ENCODE measurements around the gene SPTBN1.

The SPTBN1 gene

DNA sequence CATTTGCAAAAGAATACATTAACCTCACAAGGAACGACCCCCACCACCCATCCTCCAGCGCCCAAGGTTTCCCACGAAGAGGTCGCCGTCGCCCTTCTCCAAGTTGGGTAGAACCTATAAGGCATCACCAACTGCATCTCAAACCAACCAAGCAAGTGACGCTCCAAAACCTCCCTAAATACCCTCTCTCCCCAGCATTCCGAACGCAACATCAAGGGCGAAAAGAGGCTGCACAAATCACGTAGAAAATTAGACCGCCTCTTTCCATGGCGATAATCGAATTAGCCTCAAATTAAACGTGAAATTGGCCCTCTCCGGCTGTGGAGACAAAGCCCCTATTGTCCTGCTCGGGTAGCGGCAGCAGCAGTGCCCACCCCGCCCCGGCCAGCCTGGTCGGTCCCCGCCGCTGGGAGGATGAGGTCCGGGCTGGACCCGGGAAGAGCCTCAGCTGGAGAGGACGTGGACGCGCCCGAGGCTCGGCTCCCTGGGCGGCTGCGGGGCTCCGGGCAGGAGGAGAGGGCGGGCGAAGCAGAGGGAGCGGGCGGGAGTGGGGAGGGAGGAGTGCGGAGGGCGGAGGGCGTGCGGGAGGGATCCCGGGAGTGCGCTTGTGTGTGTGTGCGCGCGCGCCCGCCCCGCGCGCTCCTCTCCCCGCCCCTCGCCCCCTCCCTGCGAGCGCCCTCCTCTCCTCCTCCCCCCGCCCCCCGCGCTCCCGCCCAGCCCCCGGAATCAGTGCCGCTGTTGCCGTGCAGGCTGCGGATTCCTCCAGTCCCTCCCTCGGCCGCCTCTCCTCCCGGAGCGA, at the start of gene SPTBN1:
Gene SPTBN1 (plus strand): TSS at position 765 of the 799 bp plus-strand sequence. CDS start 70,092 bp downstream, outside the sequence.
- DNase-seq: peak; percentile 63

DNA sequence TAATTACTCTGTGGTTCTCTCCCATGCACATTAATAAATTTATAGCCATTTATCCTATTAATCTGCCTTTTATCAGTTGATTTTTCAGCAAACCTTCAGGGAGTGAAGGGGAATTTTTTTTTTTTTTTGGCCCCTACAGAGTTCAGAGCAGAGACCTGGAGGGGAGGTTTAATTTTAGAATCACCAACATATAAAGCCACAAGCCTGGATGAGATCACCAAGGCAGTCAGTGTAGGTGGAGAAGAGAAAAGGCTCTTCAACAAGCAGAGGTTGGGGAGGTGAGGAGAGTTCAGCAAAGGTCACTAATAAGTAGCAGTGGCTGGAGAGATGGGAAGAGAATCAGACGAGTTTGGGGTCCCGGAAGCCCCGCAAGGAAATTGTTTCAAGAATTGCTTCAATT, 48.4 kb upstream of the SPTBN1 start:
- no peak for DNase-seq

GRCh38 chr2:54408288-54408687, 47.8 kb upstream of the SPTBN1 start:
- no peak for DNase-seq

GRCh38 chr2:54409752-54410151, 46.4 kb upstream of the SPTBN1 start:
- DNase-seq: no peak

DNA sequence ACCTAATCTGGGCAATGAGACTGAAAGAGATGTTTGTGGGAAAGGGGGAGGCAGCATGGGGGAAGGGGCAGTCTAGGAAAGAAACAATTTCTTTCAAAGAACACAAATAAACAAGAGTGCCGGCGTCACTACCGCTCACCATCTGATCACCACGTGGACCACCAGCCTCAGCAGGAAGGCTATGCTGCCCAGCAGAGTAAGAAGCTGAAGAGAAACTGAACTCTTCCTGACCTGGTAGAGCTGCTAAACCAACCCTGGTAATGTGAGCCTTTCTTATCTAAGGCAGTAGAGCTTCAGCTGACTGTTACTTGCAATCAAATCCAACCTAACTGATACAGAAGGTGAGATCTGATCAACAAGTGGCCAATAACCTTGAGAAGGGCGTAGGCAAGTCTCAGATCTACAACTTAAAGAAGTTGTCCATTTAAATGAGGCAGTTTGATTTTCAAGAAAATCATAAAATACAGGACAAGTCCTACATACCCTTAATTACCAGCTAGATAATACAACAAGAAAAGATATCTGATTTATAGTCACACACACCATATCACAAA, 44.2 kb upstream of the SPTBN1 start:
- DNase-seq: no peak

DNA sequence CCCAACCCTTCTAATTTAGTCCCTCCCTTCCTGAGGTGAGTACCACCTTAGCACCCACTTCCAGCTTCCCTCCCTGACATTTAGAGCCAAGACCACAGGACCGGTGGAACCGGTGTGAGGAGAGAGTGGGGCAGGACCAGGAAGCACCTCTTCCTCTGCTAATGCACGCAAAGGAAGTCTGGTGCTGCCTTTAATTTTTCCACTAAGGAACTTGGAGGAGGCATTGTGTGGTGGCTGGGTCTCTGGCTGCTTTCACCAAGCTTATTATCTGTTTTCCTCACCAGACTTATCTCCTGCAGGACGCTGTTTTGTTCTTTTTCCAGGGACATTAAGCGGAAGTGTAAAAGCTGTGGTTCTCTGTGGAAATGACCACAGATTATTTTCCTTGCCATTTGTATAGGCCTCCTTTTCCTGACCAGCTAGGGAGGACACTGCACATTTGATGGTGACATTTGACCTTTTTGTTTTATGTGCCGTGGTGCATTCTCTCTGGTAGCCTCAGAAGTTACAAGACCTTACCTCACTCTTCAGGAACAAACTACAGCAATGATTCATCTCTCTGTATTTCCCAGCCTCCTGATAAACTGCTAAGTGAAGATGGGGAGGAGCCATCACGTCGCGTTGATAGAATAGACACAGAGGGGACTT, 39.8 kb upstream of the SPTBN1 start:
- no peak for DNase-seq

GRCh38 chr2:54416938-54417337, 39.2 kb upstream of the SPTBN1 start:
- DNase-seq: no peak

DNA sequence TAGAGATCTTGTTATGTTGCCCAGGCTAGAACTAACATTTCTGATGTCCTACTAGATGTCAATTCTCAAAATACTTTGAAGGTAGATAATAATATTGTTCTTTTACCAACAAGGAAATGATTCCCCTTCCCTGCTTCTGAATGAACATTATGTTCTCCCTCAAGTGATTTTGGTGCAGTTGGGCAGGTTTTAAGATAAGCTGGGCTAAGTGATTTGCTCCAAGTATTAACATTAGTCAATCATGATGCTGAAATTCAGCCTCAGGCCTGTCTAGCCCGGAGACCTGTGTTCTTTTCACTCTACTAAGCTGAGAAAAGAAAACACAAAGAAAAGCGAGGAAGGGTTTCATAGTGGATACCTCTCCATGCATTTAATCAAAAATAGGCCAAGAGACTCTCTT, 38.5 kb upstream of the SPTBN1 start:
- no peak for DNase-seq

GRCh38 chr2:54419388-54419787, 36.7 kb upstream of the SPTBN1 start:
- DNase-seq: no peak

DNA sequence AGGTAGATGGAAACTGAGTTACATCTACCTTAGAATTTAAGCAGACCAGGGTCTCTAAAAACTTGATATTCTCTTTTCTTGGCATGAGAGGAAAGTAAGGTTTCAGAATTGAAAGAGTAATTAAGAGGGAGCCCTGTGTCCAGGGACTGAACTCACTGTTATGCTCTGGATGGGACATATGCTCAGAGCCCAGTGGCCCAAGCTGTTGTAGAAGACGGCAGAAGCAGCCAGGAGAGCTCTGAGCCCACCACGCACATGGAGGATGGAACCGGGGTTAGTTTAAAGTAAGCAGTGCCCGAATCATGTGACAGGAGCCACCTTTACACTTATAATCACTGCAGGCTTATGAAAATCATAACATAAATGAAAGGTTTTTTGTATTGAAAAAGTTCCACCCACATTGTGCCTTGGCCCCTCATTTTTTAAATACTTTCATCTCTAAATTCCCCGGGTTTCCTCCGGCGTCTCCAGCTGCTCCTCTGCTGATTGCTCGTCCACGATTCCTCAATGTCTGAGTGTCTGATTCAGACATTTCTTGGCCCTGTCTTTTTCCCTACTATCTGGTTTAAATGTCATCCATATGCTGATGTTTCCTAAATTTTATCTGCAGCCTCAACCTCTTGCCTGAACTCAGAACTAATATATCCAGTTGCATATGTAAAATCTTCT, 36.1 kb upstream of the SPTBN1 start:
- no peak for DNase-seq

GRCh38 chr2:54420524-54421172, 35.5 kb upstream of the SPTBN1 start:
- no peak for DNase-seq

DNA sequence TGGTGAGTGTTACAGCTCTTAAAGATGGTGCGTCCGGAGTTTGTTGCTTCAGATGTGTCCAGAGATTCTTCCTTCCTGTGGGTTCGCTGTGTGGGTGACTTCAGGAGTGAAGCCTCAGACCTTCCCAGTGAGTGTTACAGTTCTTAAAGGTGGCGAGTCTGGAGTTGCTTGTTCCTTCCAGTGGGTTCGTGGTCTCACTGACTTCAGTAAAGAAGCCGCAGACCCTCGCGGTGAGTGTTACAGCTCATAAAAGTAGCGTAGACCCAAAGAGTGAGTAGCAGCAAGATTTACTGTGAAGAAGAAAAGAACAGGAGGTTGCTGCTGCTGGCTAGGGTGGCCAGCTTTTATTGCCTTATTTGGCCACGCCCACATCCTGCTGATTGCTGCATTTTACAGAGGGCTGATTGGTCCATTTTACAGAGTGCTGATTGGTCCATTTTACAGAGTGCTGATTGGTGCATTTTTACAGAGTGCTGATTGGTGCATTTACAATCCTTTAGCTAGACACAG, 34.0 kb upstream of the SPTBN1 start:
- no peak for DNase-seq

- DNase-seq: no peak
These were observed 32.9 kb upstream of the SPTBN1 start for GRCh38 chr2:54423213-54423612.

DNA sequence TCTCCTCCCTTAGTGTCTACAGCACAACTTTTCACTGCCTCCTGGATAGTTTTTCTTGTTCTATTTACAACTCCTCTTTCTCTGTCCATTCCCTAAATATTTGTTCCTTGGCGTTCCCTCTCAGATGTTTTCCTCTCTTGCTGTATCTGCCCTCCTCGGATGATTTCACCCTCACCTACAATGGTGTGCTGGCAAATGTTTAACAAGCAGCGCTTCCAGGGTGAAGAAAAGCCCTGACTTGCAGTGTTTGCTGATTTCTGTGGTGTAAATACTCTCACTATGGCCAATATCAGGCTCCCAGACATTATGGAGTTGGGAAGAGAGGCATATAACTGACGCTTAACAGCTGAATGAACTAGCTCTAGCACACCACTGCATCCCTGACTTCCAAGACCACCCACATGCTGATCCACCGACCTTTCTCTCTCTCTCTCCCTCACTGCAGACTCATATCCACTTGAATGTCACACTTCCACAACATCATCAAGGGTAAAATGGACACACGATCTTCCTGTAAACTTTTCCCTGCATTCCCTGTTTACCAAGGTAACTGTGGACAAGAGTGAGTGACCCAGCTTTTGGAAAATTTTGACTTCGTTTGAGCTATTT, 31.5 kb upstream of the SPTBN1 start:
- no peak for DNase-seq

DNA sequence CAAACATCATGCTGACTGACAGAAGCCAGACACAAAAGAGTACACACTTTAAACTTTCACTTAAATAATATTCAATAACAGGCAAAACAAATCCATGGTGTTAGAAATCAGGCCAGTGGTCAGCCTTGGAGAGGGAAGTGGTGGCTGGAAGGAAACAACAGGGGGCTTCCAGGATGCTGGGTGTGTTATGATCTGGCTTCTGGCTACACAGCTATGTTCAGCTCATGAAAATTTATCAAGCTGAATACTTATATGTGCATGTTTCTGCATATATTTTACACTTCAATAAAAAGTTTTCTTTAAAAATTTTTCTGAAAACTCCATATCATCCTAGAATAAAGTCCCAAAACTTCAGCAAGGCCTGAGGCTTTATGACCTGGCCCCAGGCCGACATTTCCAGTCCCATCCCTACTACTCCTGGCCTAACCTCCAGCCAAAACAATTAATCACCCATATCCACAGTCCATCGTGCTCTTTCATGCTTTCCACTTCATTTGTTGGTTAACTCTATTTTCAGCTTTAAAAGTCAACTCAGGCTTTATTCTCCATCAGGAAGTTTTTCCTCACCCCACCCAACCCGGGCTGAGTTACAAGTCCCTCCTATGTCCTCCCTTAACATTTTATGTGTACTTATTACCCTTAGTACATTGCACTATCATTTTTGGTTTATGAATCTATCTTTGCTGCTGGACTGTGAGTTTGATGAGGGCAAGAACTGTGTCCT, 27.9 kb upstream of the SPTBN1 start:
- DNase-seq: no peak

DNA sequence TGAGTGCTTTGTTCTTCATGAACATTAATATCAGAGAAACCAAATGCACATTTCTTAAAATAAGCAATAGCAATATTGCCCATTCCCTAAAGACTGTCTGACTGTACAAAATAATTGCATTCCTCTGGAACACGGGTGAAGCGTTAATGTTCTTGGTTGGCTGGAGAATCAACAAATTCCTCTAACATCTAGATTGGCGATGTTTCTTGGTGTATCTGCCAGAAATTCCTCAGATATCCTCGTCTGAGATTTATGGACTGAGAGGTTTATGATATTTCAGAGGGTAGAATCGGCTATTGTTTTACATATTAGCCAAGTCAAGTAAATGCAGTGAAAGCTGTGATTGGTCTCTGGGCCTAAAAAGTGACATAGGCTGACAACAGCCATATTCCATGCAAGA, 27.1 kb upstream of the SPTBN1 start:
- DNase-seq: no peak

- DNase-seq: no peak
These were observed 26.1 kb upstream of the SPTBN1 start for GRCh38 chr2:54429811-54430551.

DNA sequence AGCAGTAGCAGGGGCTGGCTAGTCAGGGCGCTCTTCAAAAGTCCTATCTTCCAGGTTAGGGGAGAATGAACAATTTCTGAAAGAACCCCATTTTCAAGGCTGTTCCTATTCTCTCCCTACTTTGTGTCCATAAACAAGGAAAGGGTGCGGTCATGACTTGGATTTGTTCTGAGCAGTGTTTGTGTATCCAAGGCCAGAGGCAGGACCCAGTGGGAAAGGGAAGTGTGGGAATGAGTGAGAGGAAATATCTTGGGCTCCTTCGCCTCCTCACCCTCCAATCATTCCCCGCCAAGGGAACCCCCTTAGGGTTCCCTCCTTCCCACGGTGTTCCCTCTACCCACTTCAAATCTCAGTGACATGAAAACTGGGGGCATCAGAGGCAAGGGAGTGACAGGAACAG, 25.5 kb upstream of the SPTBN1 start:
- no peak for DNase-seq

- no peak for DNase-seq
These were observed 23.7 kb upstream of the SPTBN1 start for GRCh38 chr2:54432251-54433015.

GRCh38 chr2:54434229-54434628, 21.9 kb upstream of the SPTBN1 start:
- no peak for DNase-seq
